Ascending aorta (tissue), 2 donors: Measurements from ENCODE around the gene AADACL4. TPM values are rescaled to one million over a fixed set of nuclear protein-coding genes. Genes with fewer than 3 reads are reported as not detected.
A peak's percentile ranks its signal among the peaks of the same experiment; 100 is the strongest.
"Not testable (repeated sequence)": the region's sequence is repeated elsewhere in the genome, so short reads cannot be mapped to it uniquely, and the experiment has no call there.

Experiments used
- DNase-seq, 2 donors: peaks; one replicate each; pipeline ENCODE4 v3.0.0-alpha.2; 2019; ENCODE audit warnings: low spot score in 2 of 2
- H3K27ac ChIP-seq, 2 donors: fragments of 200-600 bp; sonication (generic); one replicate each; pipeline ENCODE4 v1.5.1; 2016 to 2017; ENCODE audit warnings: mild to moderate bottlenecking in 1 of 2
- H3K27me3 ChIP-seq: fragments of 200-600 bp; sonication (generic); one replicate; pipeline ENCODE4 v1.5.1; 2017
- H3K36me3 ChIP-seq, 2 donors: fragments of 200-600 bp; sonication (generic); one replicate each; pipeline ENCODE4 v1.5.1; 2016
- H3K4me1 ChIP-seq, 2 donors: fragments of 200-600 bp; sonication (generic); one replicate each; pipeline ENCODE4 v1.5.1; 2016 to 2017; ENCODE audit warnings: mild to moderate bottlenecking in 1 of 2
- H3K4me3 ChIP-seq, 2 donors: fragments of 200-600 bp; sonication (generic); one replicate each; pipeline ENCODE4 v1.5.1; 2016 to 2017; ENCODE audit warnings: mild to moderate bottlenecking in 1 of 2
- H3K9me3 ChIP-seq, 2 donors: fragments of 200-600 bp; sonication (generic); one replicate each; pipeline ENCODE4 v1.5.1; 2016
- intact Hi-C: fragments of 100-400 bp; cut with DNase I; formaldehyde crosslinking; loops from one replicate; pipeline ENCODE4 v1.15.1; 2023
- total RNA-seq: library from RNA; depleted of rRNA; stranded (reverse); fragments of >200 nt; gene quantifications from one replicate; pipeline ENCODE4 v1.1.0, GENCODE V29; 2016
- TF ChIP-seq, protein P1 (sequence below), 3 experiments: fragments of 200-600 bp in 2 of 3; fragments of 450-650 bp in 1 of 3; sonication (generic) in 2 of 3; IDR thresholded peaks; one replicate each; pipeline ENCODE4 v1.5.1; 2016 to 2019; ENCODE audit warnings: antibody characterized with exemption in 3 of 3, mild to moderate bottlenecking in 1 of 3, moderate library complexity in 1 of 3

The AADACL4 gene
- total RNA-seq, 1 donor from 2014 or later = not detected

DNA sequence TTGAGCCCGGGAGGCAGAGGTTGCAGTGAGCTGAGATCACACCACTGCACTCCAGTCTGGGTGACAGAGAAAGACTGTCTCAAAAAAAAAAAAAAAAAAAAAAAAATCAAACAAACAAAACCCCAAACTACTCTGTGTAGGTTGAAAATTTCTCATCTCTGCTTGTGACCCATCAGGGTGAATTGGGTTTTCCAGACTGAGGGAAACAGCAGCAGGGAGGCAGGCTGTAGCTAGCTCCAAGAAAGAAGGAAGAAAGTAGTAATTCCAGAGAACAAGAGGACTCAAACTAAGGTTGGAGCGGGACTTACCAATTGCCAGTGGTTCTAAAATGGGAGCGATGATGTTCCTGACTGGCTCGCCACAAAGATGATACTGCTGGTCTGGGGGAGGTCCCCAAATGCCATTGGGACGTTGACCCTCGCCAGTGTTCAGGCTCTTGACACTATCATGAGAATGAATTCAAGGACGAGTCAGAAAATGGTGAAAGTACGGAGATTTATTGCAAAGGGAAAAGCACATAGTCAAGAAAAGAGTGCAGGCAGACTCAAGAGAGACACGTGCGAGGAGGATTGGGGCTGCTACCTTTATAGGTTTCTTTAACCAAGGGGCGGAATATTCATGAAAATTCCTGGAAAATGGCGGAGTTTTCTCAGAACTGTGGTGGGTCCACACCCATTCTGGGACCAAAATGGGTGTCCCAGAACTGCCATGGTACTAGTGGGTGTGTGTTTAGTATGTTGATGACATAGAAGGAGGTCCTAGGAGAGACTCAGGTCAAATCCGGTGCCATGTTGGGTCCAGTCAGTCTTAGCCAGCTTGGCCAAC is 13.4 kb downstream of the AADACL4 start:
- intact Hi-C loops = loop anchor here (5.0 kb wide), 1 partner anchor 425 kb away; the partner anchor contains the start of gene VPS13D
- H3K27ac ChIP-seq = no peak overlapping the region
- no peak overlapping the region for H3K4me3 ChIP-seq
- TF ChIP-seq, protein P1, sequence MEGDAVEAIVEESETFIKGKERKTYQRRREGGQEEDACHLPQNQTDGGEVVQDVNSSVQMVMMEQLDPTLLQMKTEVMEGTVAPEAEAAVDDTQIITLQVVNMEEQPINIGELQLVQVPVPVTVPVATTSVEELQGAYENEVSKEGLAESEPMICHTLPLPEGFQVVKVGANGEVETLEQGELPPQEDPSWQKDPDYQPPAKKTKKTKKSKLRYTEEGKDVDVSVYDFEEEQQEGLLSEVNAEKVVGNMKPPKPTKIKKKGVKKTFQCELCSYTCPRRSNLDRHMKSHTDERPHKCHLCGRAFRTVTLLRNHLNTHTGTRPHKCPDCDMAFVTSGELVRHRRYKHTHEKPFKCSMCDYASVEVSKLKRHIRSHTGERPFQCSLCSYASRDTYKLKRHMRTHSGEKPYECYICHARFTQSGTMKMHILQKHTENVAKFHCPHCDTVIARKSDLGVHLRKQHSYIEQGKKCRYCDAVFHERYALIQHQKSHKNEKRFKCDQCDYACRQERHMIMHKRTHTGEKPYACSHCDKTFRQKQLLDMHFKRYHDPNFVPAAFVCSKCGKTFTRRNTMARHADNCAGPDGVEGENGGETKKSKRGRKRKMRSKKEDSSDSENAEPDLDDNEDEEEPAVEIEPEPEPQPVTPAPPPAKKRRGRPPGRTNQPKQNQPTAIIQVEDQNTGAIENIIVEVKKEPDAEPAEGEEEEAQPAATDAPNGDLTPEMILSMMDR (IDR thresholded peaks at IDR 0.05) = no peak
- H3K4me1 ChIP-seq = no peaks in the 10 kb centered on the region
- H3K36me3 ChIP-seq = no peaks in the 10 kb centered on the region
- DNase-seq = no peak
- no peaks in the 10 kb centered on the region for H3K27me3 ChIP-seq
- H3K9me3 ChIP-seq = no peaks in the 10 kb centered on the region

DNA sequence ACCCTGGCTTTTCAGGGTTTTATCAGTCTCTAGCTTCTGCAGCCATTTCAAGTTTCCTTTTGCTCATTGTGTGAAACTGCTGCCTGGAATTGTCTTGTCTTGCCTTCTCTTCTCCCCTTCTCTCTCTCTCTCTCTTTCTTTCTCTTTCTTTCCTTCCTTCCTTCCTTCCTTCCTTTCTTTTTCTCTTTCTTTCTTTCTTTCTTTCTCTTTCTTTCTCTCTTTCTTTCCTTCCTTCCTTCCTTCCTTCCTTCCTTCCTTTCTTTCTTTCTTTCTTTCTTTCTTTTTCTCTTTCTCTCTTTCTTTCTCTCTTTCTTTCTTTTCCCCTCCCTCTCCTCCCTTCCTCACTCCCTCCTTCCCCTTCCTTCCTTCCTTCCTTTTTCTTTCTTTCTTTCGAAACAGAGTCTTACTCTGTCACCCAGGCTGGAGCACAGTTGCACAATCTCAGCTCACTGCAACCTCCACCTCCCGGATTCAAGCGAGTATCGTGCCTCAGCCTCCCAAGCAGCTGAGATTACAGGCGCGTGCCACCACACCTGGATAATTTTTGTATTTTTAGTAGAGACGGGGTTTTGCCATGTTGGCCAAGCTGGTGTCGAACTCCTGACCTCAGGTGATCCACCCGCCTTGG is 14.1 kb downstream of the AADACL4 start:
- H3K4me3 ChIP-seq, H3K27me3 ChIP-seq, DNase-seq, H3K4me1 ChIP-seq, H3K36me3 ChIP-seq, H3K9me3 ChIP-seq, H3K27ac ChIP-seq: not testable (repeated sequence)
- intact Hi-C loops = loop anchor here (2.0 to 5.0 kb wide), 4 partner anchors 35 to 426 kb away; partner anchors contain the start of gene VPS13D

DNA sequence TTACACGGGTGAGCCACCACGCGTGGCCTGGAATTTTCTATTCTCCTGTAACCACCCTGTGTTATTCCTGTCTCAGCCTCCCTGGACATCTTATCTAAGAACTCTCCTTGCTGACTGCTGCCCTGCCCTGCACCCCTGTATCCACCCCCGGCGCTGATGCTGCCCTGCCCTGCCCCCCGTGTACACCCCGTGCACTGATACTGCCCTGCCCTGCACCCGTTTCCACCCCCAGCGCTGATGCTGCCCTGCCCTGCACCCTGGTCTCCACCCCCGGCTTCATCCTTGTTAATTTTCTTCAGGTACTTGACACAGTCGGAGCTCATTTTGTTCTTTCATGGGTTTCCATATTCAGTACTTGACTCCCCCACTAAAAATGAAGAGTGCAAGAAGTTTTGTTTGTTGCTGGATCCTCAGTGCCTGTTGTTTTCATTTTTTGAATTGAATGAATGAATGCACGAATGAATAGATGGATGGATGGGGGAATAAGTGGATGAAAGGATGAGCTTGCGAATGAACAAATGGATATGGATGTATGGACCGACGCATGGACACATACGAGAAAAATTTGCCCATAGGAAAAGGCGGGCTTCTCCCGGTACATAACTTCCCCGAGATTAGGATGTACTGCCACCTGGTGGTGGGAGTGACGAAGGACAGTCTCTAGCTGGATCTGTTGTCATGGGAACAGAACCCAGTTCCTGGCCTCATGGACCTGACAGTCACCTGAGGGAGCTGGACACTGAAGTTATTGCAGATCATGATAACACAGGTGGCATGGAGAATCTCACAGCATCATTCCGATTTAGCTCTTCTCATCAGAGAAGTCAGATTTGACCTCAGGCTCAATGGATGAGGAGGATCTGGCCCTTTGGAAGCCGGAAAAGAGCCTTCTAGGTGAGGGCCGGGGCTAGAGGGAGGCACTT is 14.9 kb downstream of the AADACL4 start:
- no peak overlapping the region for H3K27ac ChIP-seq
- peak in 1 of 2 donors; percentile 85 for DNase-seq
- no peaks in the 10 kb centered on the region for H3K27me3 ChIP-seq
- H3K36me3 ChIP-seq = no peaks in the 10 kb centered on the region
- intact Hi-C loops = loop anchor here (2.0 to 5.0 kb wide), 4 partner anchors 36 to 426 kb away; partner anchors contain the start of gene VPS13D
- no peaks in the 10 kb centered on the region for H3K4me1 ChIP-seq
- no peak overlapping the region for H3K4me3 ChIP-seq
- no peaks in the 10 kb centered on the region for H3K9me3 ChIP-seq
- TF ChIP-seq, protein P1 (IDR thresholded peaks at IDR 0.05) = peak; percentile 88 to 95 (median 95)

DNA sequence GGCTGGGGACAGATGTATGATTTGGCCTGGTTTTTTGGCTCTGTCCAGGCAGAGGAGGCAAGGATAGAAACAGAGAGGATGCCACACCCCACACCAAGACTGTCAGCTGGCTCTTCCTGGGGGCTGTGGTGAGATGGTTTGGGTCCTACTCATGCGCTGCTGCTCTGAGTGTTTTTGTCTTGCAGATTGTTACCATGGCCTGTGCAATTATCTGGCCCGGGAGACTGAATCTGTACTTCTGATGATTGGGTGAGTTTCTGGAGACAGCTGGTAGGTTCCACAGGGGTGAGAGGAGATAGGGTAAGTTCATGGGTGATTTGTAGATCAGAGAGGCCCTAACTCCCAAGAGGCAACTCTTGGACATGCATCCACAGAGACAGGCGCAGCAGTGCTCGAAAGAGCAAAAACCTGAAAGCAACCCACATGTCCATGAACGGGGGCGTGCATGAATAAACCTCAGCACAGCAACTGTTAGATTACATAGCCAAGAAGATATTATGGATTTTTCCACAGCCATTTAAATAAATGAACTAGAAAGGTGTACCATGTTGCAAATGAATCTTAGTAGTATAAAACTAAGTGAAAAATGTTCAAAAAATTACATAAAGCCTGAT is 17.8 kb downstream of the AADACL4 start:
- no peaks in the 10 kb centered on the region for H3K36me3 ChIP-seq
- TF ChIP-seq, protein P1 (IDR thresholded peaks at IDR 0.05) = no peak
- H3K27me3 ChIP-seq = no peaks in the 10 kb centered on the region
- DNase-seq = no peak
- no peaks in the 10 kb centered on the region for H3K4me1 ChIP-seq
- intact Hi-C loops = no loop called here
- H3K9me3 ChIP-seq = no peaks in the 10 kb centered on the region
- H3K4me3 ChIP-seq = no peak overlapping the region
- H3K27ac ChIP-seq = no peak overlapping the region

DNA sequence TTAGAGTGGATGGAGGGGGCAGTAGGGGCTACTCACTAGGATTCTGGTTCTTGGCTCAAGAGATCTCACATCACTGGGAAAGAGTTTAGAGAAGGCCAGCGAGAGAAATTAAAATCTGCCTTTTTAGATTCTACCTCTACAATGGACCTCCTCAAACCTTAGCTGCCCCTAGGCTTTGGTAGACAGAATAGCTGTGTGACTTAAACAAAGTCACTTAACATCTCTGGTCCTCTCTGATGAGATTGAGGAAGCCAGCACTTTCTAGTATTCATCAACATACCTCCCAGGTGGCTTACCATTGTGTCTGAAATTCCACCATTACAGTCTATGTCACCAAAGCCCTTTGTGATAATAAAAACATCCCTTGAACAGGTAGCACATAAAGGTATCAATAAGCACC is 18.7 kb downstream of the AADACL4 start:
- H3K9me3 ChIP-seq = no peaks in the 10 kb centered on the region
- H3K4me3 ChIP-seq = no peak overlapping the region
- TF ChIP-seq, protein P1 (IDR thresholded peaks at IDR 0.05) = no peak
- DNase-seq = no peak
- H3K27ac ChIP-seq = no peak overlapping the region
- intact Hi-C loops = no loop called here
- no peaks in the 10 kb centered on the region for H3K36me3 ChIP-seq
- H3K27me3 ChIP-seq = no peaks in the 10 kb centered on the region
- no peaks in the 10 kb centered on the region for H3K4me1 ChIP-seq
